Kidney capillary endothelial cell (primary cell): Measurements from ENCODE around the gene EIF4A2.
"Not testable (repeated sequence)": the region's sequence is repeated elsewhere in the genome, so short reads cannot be mapped to it uniquely, and the experiment has no call there.

Source experiments
- DNase-seq: peaks from one replicate; pipeline ENCODE4 v3.0.0-alpha.2; 2018; ENCODE audit warnings: low spot score

Gene EIF4A2

GRCh38 chr3:186785495-186786018, 2.2 kb downstream of the EIF4A2 start:
- no peak for DNase-seq

- DNase-seq: no peak
These were observed 3.5 kb downstream of the EIF4A2 start for GRCh38 chr3:186786922-186787321.

DNA sequence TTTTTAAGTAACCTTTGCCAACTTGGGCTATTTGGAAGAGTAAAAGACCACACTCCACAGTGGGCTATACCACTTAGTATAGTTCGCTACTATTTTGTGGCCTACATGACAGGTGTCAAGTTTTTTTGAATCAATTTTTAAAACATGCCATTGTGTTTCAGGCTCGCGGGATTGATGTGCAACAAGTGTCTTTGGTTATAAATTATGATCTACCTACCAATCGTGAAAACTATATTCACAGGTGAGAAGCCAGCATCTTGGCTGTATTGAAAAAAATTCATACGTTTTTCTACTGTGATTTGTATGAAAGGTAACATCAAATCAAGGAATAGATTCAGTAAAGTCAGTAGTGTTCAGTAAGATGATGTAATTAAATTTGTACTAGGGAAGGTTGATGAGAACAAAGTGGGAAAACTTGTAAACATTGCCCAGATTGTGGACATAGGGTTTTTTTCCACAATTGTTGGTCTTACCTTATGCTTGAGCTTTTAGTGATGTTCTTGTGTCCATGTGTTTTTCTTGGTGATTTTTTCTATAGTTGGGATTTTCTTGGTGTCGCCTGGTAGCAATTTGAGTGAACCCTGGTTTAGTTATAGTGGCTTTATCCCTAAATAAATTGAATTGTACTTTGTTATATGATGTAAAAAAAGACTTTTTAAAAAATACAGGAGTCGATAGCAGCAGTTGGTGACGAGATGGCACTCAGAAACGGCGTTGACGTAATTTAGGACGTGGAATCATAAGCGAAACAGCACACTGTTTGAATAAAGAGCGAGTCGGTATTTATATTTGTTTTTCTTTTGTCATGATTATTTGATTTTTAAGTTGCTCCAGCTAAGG, 4.5 kb downstream of the EIF4A2 start:
- no peak for DNase-seq

DNA sequence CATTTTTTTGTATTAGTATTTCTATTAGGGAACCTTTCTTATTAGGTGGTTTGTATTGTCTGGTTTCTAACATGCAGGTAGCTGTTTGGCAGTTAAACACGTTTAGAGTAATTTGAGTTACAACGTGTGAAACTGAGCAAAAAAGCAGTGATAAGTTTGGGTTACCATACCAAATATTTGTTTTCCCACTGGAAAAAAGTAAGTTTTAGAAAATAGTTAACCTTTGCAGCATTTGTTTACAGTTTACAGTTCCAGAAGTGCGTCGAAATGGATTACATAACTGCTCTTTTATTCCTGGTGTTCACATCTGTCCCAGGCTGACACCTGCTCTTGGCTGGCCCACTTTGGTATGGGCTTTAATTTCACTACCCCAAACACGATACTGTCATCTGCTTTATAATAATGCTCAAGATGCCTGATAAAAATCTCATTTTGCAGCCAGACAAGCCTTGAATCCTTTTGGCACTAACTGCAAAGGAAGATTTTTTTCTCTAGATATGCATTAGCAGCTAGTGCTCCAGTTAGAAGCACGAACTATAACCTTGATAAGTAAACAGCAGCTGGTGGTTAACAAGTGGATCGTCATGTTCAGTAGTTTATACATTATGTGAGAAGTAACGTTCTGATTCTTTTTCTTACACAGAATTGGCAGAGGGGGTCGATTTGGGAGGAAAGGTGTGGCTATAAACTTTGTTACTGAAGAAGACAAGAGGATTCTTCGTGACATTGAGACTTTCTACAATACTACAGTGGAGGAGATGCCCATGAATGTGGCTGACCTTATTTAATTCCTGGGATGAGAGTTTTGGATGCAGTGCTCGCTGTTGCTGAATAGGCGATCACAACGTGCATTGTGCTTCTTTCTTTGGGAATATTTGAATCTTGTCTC, 5.3 kb downstream of the EIF4A2 start:
- DNase-seq: no peak

DNA sequence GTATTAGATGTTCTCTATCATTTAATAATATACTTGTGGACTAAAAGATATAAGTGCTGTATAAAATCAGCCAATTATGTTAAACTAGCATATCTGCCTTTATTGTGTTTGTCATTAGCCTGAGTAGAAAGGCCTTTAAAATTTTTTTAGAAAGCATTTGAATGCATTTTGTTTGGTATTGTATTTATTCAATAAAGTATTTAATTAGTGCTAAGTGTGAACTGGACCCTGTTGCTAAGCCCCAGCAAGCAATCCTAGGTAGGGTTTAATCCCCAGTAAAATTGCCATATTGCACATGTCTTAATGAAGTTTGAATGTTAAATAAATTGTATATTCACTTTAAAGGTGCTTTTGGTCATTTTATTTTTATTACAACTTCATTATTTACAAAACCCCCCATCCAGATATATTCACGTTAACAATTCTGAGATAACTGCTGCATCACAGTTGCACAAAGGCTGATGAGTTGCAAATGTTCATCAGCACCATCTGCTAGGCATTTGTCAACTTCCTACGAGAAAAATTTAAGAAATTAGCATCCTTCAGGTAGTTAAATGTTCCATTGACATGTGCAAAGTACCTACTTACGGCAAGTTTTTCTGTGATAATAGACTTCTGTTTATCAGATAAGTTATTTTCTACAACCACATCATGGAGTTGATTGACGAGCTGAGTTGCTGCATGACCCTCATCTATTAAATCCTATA, 6.3 kb downstream of the EIF4A2 start:
- DNase-seq: no peak

GRCh38 chr3:186790261-186790981, 7.0 kb downstream of the EIF4A2 start:
- DNase-seq: no peak

GRCh38 chr3:186798239-186798874, 15.0 kb downstream of the EIF4A2 start:
- DNase-seq: no peak

GRCh38 chr3:186800285-186800684, 16.9 kb downstream of the EIF4A2 start:
- no peak for DNase-seq

DNA sequence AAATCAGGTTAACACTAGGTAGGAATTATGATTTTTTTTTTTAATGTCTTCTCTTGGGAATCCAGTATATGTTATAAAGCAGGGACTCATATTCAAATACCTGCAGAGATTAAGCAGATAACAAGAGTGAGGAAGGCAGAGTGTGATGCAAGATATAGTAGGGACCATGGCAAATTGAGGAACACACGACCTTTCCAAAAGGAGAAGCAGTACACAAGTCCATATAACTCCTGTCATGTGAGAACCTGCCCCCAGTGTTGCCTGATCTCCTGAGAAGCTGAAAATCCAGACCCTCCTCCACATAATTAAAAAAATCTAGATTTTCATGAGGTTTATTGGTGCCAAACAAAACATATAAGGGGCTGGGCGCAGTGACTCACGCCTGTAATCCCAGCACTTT, 19.3 kb downstream of the EIF4A2 start:
- DNase-seq: no peak

DNA sequence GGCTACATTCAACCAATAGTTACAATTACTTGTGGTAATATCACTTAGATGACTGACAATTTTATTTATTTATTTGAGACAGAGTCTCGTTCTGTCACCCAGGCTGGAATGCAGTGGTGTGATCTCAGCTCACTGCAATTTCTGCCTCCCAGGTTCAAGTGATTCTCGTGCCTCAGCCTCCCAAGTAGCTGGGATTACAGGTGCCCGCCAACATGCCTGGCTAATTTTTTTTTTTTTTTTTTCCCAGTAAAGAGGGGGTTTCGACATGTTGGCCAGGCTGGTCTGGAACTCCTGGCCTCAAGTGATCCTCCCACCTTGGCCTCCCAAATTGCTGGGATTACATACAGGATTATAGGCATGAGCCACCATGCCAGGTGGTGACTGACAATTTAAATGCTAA, 20.1 kb downstream of the EIF4A2 start:
- DNase-seq: not testable (repeated sequence)

DNA sequence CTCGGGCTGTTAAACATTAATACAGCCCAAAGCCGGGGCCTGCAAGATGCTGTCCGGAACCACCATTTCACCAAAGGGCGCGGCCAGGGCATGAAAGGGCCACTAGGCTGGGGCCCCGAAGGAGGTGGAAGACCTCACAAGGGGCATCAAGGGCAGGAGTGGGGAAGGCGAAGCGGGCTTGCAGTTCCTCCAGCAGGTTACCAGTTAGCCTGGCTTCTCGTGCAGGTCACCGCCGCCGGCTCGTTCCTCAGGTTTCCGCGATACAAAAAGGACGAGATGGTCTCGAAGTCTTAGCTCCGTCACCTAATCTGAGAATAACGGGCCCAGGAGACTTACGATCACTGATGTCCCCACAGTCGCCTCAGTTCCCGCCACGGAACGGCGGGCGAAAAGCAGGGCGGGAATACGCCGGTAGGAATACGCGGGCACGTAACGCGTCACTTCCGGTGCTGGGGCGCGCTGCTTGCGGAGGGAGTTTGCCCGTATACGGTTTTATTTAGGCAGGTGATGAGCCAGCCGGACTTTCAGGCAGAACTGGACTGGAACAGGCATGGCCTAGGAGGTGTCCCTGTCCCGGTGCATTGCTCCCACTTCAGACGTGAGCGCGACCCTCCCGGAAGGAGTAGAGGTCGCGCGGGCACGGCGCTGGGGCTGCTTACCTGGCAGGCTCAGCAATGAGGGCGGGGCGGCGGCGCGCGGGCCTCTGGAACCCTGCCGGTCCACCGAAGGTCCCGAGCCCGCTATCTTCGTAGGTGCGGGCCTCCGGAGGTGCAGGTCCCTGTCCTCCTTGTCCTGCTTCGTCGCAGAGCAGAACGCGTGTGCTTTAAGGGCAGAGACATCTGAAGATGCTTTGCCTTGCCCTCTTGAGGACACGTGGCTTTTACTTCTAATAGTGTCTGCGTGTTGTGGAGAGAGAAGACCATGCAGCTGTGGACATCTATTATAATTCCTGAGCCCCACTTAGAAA, 23.0 kb downstream of the EIF4A2 start, which contains the start of gene RFC4:
RFC4 (minus strand) TSS at position 394 of the 967 bp plus-strand sequence. CDS start 1,769 bp downstream, outside the sequence.
- no peak for DNase-seq

GRCh38 chr3:186807231-186807630, 23.9 kb downstream of the EIF4A2 start:
- DNase-seq: no peak

DNA sequence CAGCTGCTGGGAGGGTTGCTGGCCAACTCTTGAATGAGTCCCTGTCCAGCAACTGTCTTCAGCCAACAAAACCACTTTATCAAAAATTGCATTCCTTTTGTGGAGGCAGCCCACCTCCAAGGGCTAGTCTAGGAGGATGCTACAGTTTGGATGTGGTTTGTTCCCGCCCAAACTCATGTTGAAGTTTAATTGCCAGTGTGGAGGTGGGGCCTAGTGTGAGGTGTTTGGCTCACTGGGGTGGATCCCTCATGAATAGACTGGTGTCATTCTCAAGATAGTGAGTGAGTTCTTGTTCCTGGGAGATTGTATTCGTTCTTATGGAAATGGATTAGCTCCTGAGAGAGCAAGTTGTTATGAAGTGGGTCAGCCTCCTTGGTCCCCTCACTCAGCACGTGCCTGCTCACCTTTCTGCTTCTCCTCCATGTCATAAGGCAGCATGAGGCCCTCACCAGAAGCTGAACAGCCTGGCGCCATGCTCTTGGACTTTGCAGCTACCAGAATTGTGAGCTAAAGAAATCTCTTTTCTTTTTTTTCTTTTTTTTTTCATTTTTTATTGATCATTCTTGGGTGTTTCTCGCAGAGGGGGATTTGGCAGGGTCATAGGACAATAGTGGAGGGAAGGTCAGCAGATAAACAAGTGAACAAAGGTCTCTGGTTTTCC, 27.1 kb downstream of the EIF4A2 start:
- DNase-seq: no peak

- not testable (repeated sequence) for DNase-seq
These were observed 27.9 kb downstream of the EIF4A2 start for GRCh38 chr3:186811313-186811712.

DNA sequence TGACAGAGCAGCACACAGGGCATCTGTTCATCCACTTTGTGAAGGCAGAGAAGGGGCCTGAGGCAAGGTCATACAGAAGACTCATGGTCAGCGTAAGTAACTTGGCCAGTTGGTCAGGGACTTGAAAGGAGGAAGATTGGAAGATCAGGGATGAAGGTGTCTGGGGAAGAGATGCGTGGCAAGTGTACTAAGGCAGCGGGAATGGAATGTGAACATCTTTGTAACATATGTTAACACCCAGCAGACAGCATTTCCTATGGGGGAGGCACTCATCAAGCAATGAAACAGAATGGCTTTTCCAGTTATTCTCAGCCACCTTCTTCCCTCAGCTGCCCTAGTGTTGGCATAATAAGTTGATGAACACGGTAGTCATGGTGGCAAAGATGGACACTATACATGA, 30.7 kb downstream of the EIF4A2 start:
- DNase-seq: no peak

GRCh38 chr3:186815435-186815834, 32.1 kb downstream of the EIF4A2 start:
- no peak for DNase-seq

DNA sequence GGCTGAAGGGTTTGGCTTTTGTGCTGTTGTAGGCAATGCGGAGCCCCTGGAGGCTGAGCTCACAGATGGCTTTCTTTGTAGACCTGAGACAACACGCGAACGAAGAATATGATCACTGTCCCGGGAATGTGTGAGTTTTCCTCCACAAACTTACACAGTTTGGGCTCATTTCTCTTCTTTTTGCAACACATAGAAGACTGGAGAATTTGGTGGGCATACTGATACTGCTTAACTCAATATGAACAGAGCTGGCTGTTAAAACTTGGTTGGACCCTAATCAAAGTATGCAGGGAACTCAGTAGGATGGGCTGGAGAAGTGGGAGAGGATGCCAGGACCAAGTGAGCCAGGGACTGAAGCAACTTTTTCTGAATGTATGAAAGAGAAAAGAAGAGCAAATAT, 35.1 kb downstream of the EIF4A2 start:
- no peak for DNase-seq

- DNase-seq: no peak
These were observed 35.6 kb downstream of the EIF4A2 start for GRCh38 chr3:186818956-186819355.
